Esophagus muscularis mucosa (tissue), 3 donors: ENCODE measurements around the gene CARS1.

Source experiments
- POLR2A ChIP-seq: fragments of 450-650 bp; IDR thresholded peaks from one replicate; pipeline ENCODE4 v1.6.1; 2017; ENCODE audit warnings: antibody characterized with exemption, moderate library complexity, mild to moderate bottlenecking, low read depth
- POLR2AphosphoS5 ChIP-seq, 2 donors: sonication (generic); formaldehyde crosslinking; IDR thresholded peaks; one replicate each; pipeline ENCODE4 v1.6.1; 2017; ENCODE audit warnings: antibody characterized with exemption in 2 of 2
- TF ChIP-seq, protein P1 (sequence below), 3 experiments: fragments of 200-600 bp in 2 of 3; fragments of 450-650 bp in 1 of 3; sonication (generic) in 2 of 3; IDR thresholded peaks; one replicate each; pipeline ENCODE4 v1.5.1; 2017 to 2019; ENCODE audit warnings: antibody characterized with exemption in 3 of 3, mild to moderate bottlenecking in 2 of 3, moderate library complexity in 1 of 3

DNA sequence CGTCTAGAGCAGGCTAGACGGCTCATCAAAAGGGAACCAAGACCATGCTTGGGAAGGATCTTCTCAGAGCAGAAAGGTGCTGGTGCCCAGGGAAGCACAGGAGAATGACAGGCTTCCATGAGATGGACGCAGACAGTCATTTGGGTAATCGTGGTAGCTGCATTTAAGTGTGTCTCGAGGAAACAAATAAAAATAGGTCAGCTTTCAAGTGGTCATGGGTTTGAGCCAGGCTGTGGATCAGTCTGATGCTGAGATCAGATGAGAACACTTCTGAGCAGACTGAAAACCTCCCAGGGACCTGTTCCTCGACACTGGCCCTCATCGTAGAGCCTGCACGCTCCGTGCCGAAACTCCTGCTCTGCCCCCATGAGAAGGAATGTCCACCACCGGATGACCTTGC, 4.7 kb downstream of the CARS1 start:
- TF ChIP-seq, protein P1, sequence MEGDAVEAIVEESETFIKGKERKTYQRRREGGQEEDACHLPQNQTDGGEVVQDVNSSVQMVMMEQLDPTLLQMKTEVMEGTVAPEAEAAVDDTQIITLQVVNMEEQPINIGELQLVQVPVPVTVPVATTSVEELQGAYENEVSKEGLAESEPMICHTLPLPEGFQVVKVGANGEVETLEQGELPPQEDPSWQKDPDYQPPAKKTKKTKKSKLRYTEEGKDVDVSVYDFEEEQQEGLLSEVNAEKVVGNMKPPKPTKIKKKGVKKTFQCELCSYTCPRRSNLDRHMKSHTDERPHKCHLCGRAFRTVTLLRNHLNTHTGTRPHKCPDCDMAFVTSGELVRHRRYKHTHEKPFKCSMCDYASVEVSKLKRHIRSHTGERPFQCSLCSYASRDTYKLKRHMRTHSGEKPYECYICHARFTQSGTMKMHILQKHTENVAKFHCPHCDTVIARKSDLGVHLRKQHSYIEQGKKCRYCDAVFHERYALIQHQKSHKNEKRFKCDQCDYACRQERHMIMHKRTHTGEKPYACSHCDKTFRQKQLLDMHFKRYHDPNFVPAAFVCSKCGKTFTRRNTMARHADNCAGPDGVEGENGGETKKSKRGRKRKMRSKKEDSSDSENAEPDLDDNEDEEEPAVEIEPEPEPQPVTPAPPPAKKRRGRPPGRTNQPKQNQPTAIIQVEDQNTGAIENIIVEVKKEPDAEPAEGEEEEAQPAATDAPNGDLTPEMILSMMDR (IDR thresholded peaks at IDR 0.05) = no peak
- TF ChIP-seq POLR2A = no peak
- TF ChIP-seq POLR2AphosphoS5 (IDR thresholded peaks at IDR 0.05) = no peak
